Ishikawa (cell line): ENCODE results near the gene UGT1A9.

Experiments
- MAX ChIP-seq: IDR thresholded peaks from 2 replicates; pipeline ENCODE4 v1.6.1; 2012
- RAD21 ChIP-seq: IDR thresholded peaks from 2 replicates; pipeline ENCODE4 v1.6.1; 2012; ENCODE audit warnings: low read depth
- YY1 ChIP-seq: IDR thresholded peaks from 2 replicates; pipeline ENCODE4 v1.6.1; 2012; ENCODE audit warnings: low read depth
- TF ChIP-seq, protein P1 (sequence below): IDR thresholded peaks from 2 replicates; pipeline ENCODE4 v1.6.1; 2012

DNA sequence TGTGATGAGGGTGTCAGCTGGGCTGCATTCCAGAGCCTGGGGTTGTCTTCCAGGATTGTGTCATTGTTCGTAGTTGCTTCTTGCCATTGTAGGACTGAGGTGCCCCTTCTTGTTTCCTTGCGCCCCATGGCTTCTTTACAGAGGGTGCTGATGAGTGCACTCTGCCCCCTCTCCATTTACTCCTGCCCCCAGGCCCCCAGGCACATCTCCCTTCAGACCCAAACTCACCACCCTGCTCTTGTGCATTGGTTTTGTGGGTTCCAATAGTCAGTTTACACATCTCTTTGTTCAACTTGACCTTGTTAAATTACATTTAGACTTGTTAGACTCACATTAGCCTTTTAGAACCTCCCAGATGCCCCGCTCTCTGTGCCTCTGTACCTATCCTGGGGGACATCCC is 149.5 kb downstream of the UGT1A9 start:
- TF ChIP-seq, protein P1, sequence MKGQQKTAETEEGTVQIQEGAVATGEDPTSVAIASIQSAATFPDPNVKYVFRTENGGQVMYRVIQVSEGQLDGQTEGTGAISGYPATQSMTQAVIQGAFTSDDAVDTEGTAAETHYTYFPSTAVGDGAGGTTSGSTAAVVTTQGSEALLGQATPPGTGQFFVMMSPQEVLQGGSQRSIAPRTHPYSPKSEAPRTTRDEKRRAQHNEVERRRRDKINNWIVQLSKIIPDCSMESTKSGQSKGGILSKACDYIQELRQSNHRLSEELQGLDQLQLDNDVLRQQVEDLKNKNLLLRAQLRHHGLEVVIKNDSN, result no peak
- no peak for TF ChIP-seq YY1
- TF ChIP-seq MAX, result no peak
- no peak for TF ChIP-seq RAD21
